HG03442 (cell line): ENCODE data around the gene TRIM22.

Experiments
- ATAC-seq: cut with Tn5 transposase; IDR thresholded peaks from one replicate; pipeline ENCODE4 v1.9.1; 2021; ENCODE audit warnings: mild to moderate bottlenecking, moderate library complexity; ENCODE audit not compliant: unreplicated experiment

Gene TRIM22

GRCh38 chr11:5737670-5738392, 48.2 kb downstream of the TRIM22 start:
- ATAC-seq, result no peak

- ATAC-seq, result no peak
Measured at GRCh38 chr11:5738431-5738830, 48.8 kb downstream of the TRIM22 start.

- ATAC-seq, result no peak
Measured at GRCh38 chr11:5746614-5747013, 57.0 kb downstream of the TRIM22 start.

- ATAC-seq, result no peak
Measured at GRCh38 chr11:5749836-5750235, 60.2 kb downstream of the TRIM22 start.

- ATAC-seq, result no peak
Measured at GRCh38 chr11:5753943-5754342, 64.4 kb downstream of the TRIM22 start, which contains the start of gene OR52N4. TSS of gene OR52N4 (plus strand) at chr11:5754243. CDS start at chr11:5754741, 498 bp downstream.
